Transverse colon (tissue), 4 donors: ENCODE data around the gene HHLA2.

Experiments
- CTCF ChIP-seq, 5 experiments: fragments of 200-600 bp in 3 of 5; fragments of 450-650 bp in 2 of 5; sonication (generic) in 3 of 5; IDR thresholded peaks; 1 replicate in 2 of 5; 2 replicates in 3 of 5; pipeline ENCODE4 v1.5.1; 2016 to 2017; ENCODE audit warnings: antibody characterized with exemption in 5 of 5, inconsistent platforms in 3 of 5, mild to moderate bottlenecking in 2 of 5, moderate library complexity in 1 of 5
- POLR2A ChIP-seq: fragments of 450-650 bp; IDR thresholded peaks from one replicate; pipeline ENCODE4 v1.6.1; 2016; ENCODE audit warnings: antibody characterized with exemption, mild to moderate bottlenecking, moderate library complexity
- POLR2AphosphoS5 ChIP-seq, 3 donors: sonication (generic); formaldehyde crosslinking; IDR thresholded peaks; one replicate each; pipeline ENCODE4 v1.6.1; 2016; ENCODE audit warnings: antibody characterized with exemption in 3 of 3

- TF ChIP-seq CTCF (IDR thresholded peaks at IDR 0.05) (no peak), POLR2AphosphoS5 (IDR thresholded peaks at IDR 0.05) (no peak), POLR2A (no peak)
Measured at GRCh38 chr3:108343491-108343890, 47.1 kb downstream of the HHLA2 start.
